Stimulated activated CD4-positive, alpha-beta T cell treated with anti-CD3 and anti-CD28 coated beads, Interleukin-2, amount 100 ng/mL, for 48 hours (primary cell): ENCODE data around the gene AIG1.

Source experiments
- DNase-seq, 2 donors: peaks; one replicate each; pipeline ENCODE4 v3.0.0-alpha.2; 2020

AIG1 gene

DNA sequence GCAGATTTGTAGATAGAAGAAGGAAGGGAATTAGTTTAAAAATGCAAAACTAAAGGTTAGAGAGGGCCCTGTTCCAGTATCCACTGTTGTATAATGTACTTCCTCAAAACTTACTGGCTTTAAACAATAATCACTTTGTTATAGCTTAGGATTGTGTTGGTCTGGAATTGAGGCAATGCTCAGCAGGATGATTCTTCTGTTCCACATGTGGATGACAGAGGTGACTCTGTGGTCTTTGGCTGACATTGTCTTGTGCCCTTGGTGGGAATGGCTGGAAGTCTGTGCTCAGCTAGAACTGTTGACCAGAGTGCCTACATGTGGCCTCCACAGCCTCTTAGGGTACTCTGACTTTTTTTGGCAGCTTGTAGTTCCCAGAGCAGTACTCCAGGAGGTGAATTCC is 143.4 kb downstream of the AIG1 start:
- DNase-seq = no peak

DNA sequence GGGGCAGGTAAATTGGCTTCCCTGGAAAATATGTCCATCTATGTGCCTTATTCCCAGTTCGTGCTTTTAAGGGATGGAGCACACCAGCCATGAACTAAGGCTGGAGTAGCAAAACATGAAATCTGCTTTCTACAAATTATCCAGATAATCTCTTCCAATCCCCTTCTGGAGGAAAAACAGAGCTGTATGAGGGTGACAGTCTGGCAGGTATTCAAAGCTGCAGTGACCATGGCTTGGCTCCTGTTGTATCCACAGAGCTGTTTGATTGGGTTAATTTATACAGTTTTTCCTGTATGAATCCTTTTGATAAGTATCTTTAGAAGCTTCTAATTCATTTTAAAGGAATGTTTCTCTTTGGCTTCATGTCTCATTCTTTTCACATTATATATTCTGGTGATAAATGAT is 144.4 kb downstream of the AIG1 start:
- DNase-seq = no peak

DNA sequence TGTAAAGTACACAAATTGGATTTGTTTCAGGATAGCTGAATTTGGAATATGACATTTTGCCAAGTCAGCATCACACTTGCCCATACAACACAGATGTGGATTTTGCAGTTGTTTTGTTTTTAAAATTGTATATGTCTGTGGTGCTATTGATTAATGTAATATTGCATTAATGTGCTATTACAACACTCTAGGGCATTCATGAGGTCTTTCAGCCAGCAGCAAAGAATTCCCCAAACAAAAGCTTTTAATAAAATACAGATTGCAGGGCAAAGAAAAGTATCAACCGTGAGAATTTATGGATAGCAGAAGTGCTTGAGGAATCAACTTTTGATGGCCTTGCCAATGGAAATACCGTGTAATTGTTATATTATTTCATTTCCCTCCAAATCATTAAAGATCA is 144.9 kb downstream of the AIG1 start:
- DNase-seq = no peak

DNA sequence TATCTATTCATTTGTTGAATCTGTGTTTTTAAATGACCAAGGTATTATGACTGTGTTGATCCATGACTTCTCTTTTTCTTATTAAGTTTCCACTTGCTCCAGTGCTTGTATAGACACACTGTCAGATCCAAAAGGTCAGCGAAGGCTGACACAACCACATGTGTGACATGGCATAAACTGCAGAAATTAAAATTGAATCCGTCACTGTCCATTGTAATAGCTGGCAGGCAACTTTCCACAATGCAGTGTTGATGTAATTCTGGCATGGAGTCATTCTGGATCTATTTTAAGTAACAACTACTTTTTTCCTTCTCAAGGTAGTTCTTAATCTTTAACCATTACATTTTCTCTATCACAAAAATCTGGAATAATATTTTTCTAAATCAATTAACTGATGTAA is 145.3 kb downstream of the AIG1 start:
- no peak for DNase-seq

DNA sequence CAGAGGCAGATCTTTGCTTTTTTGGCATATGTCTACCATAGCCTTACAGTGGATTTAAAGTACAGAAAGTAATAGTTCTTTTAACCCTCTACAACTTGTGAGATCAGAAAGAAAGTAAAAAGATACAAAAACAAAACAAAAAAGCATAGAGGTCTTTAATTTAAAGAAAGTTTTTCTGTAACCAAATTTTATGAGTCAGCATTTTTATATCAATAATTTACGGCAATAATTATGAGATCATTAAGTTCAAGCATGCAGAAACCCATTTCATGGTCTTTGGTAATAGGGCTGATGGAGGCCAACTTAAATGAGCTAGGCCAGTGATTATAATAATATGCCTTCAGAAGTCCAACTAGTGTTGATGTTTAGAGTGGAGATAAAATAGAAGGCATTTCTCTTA is 145.9 kb downstream of the AIG1 start:
- DNase-seq = no peak

DNA sequence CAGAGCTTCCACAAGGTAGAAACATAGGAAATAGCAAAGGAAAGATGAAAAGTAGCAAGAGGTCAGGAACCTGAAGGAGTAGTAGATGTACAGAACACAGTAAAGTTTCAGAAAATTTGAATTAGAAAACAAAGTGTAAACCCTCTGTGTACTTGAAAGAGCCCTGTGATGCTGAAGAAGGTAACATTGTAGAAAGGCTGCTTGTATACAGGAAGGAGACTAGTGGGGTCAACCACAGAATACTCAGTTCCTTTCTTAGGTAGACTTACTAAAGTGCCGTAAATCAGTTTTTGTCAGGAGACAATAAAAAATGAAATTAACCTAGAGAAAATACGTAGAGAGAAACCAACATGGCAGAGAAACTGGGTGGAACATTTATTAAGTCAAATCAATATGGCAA is 149.7 kb downstream of the AIG1 start:
- DNase-seq = no peak

DNA sequence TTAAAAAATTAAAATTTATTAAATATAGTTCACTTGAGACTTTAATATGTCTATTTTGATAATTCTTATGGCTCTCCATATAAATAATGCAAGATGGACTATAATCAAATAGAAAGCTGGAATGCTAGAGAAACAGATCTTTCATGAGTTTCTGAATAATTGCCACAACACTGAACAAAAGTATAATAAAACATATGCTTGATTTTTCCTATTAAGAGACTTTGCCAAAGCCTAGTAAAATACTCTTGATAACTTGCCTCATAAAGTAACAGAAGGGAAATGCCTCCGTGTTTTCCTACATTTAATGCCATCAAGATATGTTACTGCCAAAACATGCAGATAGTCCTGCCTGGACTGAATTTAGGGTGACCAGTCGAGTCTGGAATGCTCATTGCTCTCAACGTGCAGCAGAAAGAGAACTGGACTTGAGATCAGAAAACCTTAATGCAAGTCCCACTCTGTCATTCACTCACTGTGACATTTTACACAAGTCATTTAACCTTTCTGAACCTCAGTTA is 153.2 kb downstream of the AIG1 start:
- DNase-seq = no peak

DNA sequence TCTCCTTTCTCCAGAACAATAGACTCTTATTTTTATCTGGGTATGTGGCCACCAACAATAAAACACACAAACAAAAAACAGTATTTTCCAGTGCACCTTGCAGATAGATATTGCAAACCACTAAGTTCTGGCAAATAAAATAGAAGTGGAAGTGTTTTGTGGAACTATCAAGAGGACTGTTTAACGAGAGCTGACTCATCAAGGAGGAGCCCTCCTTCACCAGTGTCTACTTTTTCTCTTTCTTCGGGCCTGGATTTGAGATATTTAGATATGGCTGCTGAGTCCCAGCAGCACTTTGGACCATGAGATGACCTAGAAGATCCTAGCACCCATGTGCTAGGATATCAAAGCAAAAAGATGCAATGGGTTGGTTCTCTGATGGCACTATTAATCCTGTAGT is 154.7 kb downstream of the AIG1 start:
- no peak for DNase-seq

DNA sequence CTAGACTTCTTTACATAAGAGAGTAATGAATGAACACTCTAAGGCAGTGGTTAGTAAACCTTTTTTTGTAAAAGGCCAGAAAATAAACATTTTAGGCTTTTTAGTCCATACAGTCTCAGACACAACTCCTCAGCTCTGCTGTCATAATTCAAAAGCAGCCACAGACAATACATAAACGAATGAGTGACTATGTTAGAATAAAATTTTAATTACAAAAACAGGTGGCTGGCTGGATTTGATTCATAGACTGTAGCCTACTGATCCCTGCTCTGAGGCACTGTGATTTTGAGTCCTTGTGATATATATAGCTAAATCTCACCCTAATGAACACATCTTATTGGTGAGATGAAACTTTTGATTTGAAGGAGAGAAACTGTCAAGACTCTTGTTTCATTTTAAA is 155.1 kb downstream of the AIG1 start:
- no peak for DNase-seq

DNA sequence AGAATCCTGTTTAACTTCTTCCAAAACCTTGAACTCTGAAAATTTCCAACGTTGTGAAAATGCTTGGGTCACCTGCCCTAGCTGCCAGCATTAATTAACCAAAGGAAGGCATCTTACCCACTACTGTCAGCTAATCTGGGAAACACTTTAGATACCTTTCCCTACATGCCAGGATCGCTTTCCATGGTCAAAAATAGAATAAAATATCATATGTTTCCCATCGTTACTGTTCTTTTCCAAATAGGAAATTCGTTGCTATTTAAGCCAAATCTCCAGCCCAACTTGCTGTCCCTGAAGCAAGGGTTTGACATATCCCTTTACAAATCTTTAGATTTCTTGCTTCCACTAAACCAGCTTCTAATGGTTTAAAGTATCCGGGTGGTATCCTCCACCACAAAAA is 157.5 kb downstream of the AIG1 start:
- DNase-seq = no peak

DNA sequence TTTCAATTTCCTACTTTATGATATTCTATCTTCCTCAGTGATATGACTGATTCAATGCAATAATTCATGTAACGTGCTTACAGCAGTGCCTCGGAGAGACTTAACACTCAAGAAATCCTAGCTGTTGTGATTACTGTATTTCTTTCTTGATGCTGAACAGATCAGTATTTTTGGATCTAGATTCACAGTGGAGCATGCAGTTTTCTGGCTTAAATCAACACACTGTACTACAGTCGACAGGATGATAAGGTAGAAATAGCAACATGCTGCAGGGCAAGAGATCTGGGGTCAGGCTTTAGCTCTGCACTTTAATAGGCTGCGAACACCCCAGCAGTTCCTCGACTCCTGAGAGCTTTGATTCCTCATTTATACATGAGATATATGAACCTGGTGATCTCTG is 161.0 kb downstream of the AIG1 start:
- no peak for DNase-seq

DNA sequence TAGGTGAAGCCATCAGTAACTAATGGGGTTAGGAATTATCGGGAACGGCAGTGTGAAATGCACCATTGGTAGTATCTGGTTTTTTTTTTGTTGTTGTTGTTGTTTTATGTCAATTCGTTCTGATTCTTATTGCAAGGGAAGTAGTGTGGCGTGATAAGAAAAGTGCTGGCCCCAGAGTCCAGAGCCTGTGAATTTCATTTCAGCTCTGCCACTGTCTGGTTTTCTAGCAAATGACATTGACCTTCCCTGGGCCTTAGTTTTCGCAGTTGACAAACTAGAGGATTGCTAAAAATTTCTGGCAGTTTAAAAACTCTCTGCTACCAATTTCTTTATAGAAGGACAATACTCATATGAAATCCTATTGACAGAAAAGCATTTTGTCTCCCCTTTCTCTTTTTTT is 161.6 kb downstream of the AIG1 start:
- DNase-seq = no peak

DNA sequence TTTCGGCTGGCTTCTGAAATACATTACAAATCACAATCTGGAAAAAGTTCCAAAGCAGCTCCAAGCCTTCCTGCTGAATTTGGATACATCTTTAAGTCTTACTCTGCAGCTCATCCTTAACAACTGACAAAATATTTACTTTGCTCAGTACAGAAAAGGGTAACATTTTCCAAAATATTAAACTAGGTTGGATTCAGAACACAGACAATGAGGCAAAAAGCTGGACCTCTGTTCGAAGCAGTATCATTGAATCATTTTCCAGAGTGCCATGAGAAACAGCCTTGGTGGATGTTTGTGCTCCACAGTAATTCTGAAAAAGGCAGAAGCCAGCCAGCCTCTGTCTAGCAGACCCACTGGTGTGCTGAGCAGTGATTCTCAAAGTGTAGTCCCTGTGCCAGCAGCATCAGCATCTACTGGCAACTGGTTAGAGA is 162.1 kb downstream of the AIG1 start:
- DNase-seq = no peak

DNA sequence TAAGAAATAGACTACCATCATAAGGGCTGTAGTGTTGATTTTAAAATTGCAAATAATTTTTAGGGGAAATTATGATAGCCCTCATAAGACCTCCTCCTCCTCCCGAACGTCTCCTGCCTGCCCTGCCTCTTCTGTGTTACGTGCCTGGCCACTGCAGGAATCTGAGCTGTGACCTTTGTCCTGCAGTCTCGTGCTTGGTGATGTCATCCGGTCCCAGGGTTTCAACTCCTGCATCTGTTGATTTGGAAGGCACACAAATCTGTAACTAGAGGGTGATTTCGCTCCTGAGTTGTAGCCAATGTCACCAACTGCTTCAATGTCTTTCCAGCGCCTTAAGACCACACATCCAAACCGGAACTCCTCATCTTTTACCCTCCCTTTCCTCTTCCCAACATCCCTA is 163.2 kb downstream of the AIG1 start:
- DNase-seq = no peak

DNA sequence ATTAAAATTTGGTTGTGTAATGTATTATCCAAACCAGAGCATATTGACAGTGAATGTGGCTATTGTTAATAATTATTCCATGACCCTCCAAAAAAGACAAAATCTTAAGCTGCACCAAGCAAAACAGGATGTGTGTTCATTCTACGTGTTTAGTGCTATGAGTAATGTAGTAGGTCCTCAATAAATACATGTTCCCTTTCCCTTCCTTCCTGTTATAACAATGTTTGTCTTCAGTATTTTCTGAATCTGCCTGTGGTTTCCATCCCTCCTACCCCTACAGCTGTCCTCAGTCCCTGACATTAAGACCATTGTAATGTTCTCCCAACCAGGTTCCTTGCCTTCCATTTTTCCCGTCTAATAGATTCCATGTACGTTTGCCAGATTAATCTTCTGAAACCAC is 163.8 kb downstream of the AIG1 start:
- no peak for DNase-seq

DNA sequence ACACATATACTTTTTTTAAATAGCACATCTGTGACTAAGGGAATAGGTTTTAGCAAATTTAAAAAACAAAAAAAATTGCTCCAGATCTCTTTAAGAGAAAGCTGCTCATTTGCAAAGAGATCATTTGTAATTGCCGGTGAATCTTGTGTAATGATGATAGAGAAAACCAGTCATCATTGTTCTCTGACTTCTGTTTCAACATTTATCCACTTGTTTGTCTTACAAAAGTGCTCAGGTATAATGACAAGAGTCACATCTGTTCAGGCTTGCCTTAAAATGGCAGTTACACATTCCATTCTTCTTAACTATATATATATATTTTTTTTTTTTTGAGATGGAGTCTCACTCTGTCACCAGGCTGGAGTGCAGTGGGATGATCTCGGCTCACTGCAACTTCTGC is 165.2 kb downstream of the AIG1 start:
- DNase-seq = no peak

DNA sequence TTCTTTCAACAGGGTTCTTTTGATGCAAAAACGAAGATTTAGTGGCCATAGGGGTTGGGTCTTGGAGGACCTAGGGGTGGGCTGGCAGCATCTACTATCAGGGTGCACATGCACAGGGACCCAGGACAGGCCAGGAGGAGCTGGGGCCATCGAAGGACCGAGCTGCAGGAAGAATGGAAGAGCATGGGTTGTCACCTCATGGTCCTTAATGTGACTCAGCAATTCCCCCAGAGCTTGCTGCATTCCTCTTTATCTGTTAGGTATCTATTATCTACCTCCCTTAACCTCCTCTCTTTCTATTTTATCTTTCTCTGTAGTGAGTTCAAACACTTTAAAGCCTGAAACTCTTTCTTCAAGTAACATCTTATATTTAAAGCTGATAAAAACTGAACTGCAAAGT is 167.0 kb downstream of the AIG1 start:
- no peak for DNase-seq

DNA sequence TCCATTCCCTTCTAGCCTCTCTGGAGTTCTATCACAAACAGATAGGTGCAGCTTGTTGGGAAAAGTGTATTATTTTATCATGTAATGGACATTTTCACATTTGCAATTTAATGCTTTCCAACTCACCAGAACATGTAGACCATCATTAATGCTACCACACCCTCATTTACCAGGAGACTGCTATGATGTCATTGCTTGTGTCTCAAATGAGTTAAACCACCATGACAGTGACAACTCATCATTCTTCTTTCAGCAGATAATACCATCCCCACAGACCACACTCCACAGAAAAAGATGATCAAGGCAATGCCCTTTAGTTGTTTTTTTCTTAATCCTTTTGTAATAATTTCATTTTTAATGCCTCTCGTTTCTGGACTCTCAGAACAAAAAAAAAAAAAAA is 168.7 kb downstream of the AIG1 start:
- no peak for DNase-seq

DNA sequence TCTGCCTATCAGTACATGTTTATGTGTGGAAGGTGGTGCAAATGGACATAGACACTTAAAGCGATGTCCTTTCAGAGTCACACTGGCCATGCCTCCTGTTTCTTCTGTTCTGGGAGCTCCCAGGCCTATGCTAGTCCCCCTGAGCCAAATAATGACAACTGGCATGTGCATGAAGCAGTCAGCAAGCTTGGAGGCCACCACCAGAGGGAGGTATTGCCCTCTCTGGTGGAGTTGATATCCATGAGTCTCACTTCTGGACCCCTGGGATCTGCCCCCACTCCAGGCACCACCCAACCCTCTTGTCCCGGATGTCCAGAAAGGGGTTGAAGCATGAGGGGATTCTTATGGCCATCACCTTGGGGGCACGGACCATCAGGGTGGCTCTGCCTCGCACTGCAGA is 172.2 kb downstream of the AIG1 start:
- DNase-seq = peak; percentile 9 to 24

DNA sequence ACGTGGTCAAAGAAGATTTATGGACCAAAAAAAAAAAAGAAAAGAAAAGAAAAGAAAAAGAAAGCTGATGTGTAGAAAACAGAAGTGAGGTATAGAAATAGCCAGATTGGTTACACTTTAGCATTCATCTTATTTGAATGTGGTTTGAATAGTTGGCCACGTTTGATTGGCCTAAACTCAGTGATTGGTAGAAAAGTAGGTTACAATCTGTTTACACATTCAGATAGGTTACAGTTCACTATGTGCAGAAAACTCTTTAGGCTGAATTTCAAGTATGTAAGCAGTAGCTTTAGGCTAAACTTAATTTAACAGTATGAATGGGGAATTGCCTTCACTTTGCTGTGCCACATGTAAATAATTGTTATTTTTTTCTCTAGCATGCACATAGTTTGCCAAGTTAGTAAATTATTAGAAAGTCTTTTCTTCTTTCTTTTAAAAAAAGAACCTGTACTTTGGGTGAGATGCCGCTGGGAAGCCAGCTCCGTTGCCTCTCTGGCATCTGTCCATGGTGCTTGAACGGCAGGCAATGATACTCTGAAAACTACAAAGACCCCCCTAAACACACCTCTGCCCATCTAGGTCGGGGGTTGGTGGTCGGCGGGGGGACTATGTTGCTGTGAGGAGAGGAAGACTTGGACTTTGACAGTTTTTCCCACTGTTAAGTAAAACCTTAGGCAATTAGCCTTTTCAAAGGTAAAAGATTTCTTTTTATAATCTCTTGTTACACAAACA is 173.0 kb downstream of the AIG1 start:
- DNase-seq = no peak

DNA sequence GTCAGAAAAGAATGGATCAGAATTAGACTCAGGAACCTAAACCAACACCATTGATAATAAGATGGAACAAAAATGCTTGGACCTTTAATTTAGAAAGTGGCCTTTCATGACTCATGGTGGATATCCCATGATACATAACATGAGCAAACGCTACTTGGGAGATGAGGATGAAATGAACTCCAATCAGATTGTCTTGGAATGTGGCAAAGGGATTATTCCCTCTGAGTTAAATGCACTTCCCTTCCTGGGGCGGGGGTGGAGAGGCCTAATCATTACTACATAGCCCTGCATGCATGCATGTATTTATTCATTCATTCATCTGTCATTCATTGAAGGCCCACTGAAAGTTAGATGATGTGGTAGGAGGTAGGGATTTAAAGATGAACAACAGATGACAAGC is 174.0 kb downstream of the AIG1 start:
- DNase-seq = no peak

DNA sequence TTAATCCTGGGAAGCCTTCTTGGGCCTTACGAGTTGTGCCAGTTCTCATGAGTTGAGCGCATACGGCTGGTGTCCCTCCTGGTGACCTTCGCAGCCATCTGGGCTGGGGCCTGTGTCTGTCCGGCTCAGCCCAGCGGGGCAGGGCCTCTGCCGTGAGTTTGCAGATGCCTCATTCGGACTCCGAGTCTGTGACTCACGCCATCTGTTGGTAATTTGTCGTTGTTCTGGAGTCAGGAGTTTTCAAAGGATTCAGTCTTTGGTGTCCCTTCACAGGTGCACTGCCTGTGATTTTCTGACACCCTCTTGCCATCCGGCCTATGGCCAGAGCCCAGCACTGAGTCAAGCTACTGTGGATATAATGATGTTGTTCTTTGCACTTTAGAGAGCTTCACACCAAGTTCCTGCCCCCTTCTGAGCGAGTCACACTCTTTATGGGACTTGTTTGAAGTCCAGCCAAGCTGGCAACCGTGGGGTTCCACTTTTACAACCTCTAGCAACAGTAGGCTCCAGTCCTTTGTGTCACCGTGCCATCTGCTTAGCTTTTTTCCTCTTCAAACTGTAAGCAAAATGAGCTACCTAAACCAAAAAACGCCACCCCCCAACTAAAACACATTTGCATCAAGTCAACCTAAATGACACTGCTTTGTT is 175.6 kb downstream of the AIG1 start:
- no peak for DNase-seq

DNA sequence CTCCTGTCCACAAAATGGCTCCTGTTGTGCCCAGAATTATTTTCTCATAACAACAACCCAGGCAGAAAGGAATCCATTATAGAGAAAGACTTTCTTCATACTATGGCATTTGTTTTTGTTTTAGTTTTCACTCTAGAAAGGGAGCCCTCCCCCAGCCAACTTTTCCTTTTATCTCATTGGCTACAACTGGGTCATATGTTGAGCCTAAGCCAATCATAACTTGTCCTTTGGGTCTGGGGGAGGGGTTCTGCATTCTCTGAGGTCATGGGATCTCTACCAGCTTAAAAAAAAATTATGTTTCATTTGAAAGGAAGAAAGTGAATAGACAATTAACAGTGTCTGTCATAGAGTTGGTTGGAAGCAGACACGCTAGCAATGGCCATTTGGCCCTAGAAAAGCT is 177.6 kb downstream of the AIG1 start:
- DNase-seq = no peak

DNA sequence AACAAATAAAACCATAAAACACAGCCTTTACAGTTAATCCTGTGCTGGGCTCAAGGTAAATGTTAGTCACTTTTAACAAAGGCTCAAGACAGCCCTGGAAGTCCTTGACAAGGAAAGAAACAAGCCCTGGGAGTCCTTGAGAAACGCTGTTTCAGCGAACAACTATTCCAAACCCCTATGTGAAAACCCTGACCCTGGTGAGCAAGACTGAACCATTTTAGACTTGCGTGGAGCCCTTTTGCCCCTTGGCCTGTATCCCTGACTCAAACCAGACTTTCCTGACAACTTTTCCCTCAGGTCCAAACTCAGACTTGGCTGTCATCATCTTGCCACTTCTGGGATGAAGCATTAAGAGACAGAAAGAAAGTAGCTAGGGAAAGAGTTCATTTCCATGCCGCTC is 180.4 kb downstream of the AIG1 start:
- no peak for DNase-seq

DNA sequence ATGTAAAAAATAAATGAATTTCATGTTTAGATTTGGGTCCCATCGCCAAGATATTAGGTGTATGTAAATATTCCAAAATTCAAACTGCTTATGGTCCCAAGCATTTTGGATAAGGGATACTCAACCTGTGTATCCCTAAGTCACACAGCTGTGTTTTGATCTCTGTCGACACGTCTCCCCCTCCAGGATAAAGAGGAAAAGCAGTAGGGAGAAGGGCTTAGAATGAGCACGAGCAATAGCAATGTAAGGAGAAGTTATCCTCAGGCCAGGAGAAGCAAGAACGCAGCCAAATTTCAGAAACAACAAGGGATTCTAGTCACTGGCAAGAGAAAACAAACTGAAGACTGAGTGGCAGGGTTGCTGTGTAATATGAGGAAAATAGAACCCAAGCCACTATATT is 181.2 kb downstream of the AIG1 start:
- no peak for DNase-seq
